IMR-90 (cell line): Measurements from ENCODE around the gene FOXO1. TPM values are rescaled to one million over a fixed set of nuclear protein-coding genes. Genes with fewer than 3 reads are reported as not detected.

Experiments used
- polyA plus RNA-seq, 3 experiments: library from polyadenylated mRNA; depleted of rRNA; stranded (reverse); fragments of >200 nt; gene quantifications; 2 replicates each; pipeline ENCODE4 v1.2.3, GENCODE V29; 2012; ENCODE audit warnings: low replicate concordance in 1 of 3
- total RNA-seq: library from RNA; depleted of rRNA; stranded (reverse); fragments of >200 nt; gene quantifications from 2 replicates; pipeline ENCODE4 v1.2.3, GENCODE V29; 2012; rRNA removed

The FOXO1 gene
- total and polyA plus RNA-seq, 2 of the 4 experiments (the other 2 are of a cell fraction) = 0.12 to 0.18 TPM

Other genes with a start within 250 kb of the FOXO1 start
- gene MRPS31, start 104.5 kb upstream of the FOXO1 start, total RNA-seq = 9.3 and 15.3 TPM in 2 replicates
- 14.8 and 15.0 TPM in 2 replicates for gene MRPS31, start 104.5 kb upstream of the FOXO1 start, polyA plus RNA-seq (2012; rRNA removed)
- 13.3 and 16.1 TPM in 2 replicates for gene SLC25A15, start 123.0 kb upstream of the FOXO1 start, total RNA-seq
- gene SLC25A15, start 123.0 kb upstream of the FOXO1 start, polyA plus RNA-seq (2012; rRNA removed) = 5.2 and 5.4 TPM in 2 replicates